Right atrium auricular region (tissue), 2 donors: ENCODE data around the gene ATRN. TPM values are rescaled to one million over a fixed set of nuclear protein-coding genes. Genes with fewer than 3 reads are reported as not detected.

Experiments
- DNase-seq: peaks from one replicate; pipeline ENCODE4 v3.0.0-alpha.2; 2019; ENCODE audit warnings: low spot score
- H3K27ac ChIP-seq, 2 donors: fragments of 200-600 bp; sonication (generic); 1 replicate in 1 of 2; 2 replicates in 1 of 2; pipeline ENCODE4 v1.5.1; 2016 to 2019
- H3K27me3 ChIP-seq, 2 donors: fragments of 200-600 bp; sonication (generic); one replicate each; pipeline versions ENCODE4 v1.5.1 to v1.6.0; 2017 to 2019
- H3K36me3 ChIP-seq: fragments of 200-600 bp; sonication (generic); one replicate; pipeline ENCODE4 v1.5.1; 2016
- H3K4me1 ChIP-seq, 2 donors: fragments of 200-600 bp; sonication (generic); one replicate each; pipeline versions ENCODE4 v1.5.1 to v1.6.0; 2017 to 2019
- H3K4me3 ChIP-seq, 2 donors: fragments of 200-600 bp; sonication (generic); 1 replicate in 1 of 2; 2 replicates in 1 of 2; pipeline ENCODE4 v1.5.1; 2017 to 2019; ENCODE audit warnings: mild to moderate bottlenecking in 1 of 2, moderate library complexity in 1 of 2
- H3K9me3 ChIP-seq, 2 donors: fragments of 200-600 bp; sonication (generic); one replicate each; pipeline ENCODE4 v1.5.1; 2019
- CTCF ChIP-seq, 2 donors: fragments of 200-600 bp; sonication (generic); IDR thresholded peaks; one replicate each; pipeline ENCODE4 v1.5.1; 2019; ENCODE audit warnings: antibody characterized with exemption in 2 of 2
- total RNA-seq, 2 donors: library from RNA; depleted of rRNA; stranded (reverse); fragments of >200 nt; gene quantifications; one replicate each; pipeline ENCODE4 v1.1.0, GENCODE V29; 2016

ATRN gene
- total RNA-seq, 2 donors from 2014 or later = 22.5 to 28.1 TPM

GRCh38 chr20:3693376-3693775 lies 222.6 kb downstream of the ATRN start:
- Histone ChIP-seq H3K27ac (no peak overlapping the region), H3K4me3 (no peak overlapping the region), H3K36me3 (no peaks in the 10 kb centered on the region), H3K9me3 (no peaks in the 10 kb centered on the region), H3K27me3 (no peaks in the 10 kb centered on the region), H3K4me1 (no peaks in the 10 kb centered on the region)
- no peak for DNase-seq
- no peak for TF ChIP-seq CTCF (IDR thresholded peaks at IDR 0.05)

GRCh38 chr20:3694864-3695263 lies 224.0 kb downstream of the ATRN start:
- no peak for DNase-seq
- Histone ChIP-seq H3K4me3 (no peak overlapping the region), H3K36me3 (no peaks in the 10 kb centered on the region), H3K27me3 (no peaks in the 10 kb centered on the region), H3K4me1 (no peaks in the 10 kb centered on the region), H3K27ac (no peak overlapping the region), H3K9me3 (no peaks in the 10 kb centered on the region)
- no peak for TF ChIP-seq CTCF (IDR thresholded peaks at IDR 0.05)

- Histone ChIP-seq H3K4me3 (no peak overlapping the region), H3K27ac (no peak overlapping the region), H3K4me1 (no peaks in the 10 kb centered on the region), H3K9me3 (no peaks in the 10 kb centered on the region), H3K27me3 (no peaks in the 10 kb centered on the region), H3K36me3 (no peaks in the 10 kb centered on the region)
- no peak for TF ChIP-seq CTCF (IDR thresholded peaks at IDR 0.05)
- no peak for DNase-seq
These were observed 225.4 kb downstream of the ATRN start for GRCh38 chr20:3696200-3696599.

- DNase-seq = no peak
- H3K27me3 ChIP-seq = no peaks in the 10 kb centered on the region
- TF ChIP-seq CTCF (IDR thresholded peaks at IDR 0.05) = no peak
- no peaks in the 10 kb centered on the region for H3K36me3 ChIP-seq
- H3K9me3 ChIP-seq = no peaks in the 10 kb centered on the region
- H3K4me1 ChIP-seq = no peaks in the 10 kb centered on the region
- no peak overlapping the region for H3K27ac ChIP-seq
- no peak overlapping the region for H3K4me3 ChIP-seq
These were observed 226.1 kb downstream of the ATRN start for GRCh38 chr20:3696745-3697587.

GRCh38 chr20:3697588-3698305 lies 226.9 kb downstream of the ATRN start:
- no peaks in the 10 kb centered on the region for H3K4me1 ChIP-seq
- H3K27ac ChIP-seq = no peak overlapping the region
- H3K27me3 ChIP-seq = no peaks in the 10 kb centered on the region
- no peak for DNase-seq
- no peaks in the 10 kb centered on the region for H3K9me3 ChIP-seq
- no peak overlapping the region for H3K4me3 ChIP-seq
- no peaks in the 10 kb centered on the region for H3K36me3 ChIP-seq
- no peak for TF ChIP-seq CTCF (IDR thresholded peaks at IDR 0.05)
